ENCODE measurements around the gene EIF4E2.

DNA sequence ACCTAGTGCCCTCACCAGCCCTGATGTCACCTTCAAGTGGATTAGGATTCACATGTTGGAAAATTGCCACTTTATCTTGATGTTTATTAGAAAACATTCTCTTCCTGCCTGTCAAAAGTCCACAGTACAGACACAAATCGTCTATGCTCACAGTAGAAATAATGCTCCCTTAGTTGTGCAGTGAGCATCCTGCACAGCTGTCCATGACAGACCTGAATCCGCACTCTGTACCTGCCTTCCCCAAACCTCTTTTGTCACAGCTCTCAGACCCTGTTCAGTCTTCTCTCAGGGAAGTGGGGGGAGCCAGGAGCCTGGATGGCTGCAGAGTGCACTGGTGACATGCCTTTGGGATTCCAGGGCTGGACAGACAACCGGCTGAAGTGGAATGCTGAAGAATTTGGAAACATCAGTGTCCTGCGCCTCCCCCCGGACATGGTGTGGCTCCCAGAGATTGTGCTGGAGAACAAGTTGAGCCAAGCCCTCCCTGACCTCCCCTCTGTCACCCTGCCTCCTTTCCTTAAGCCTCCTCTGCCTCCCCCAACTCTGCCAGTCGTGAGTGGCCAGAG, 22.5 kb upstream of the EIF4E2 start:
- TF ChIP-seq CREB5 (CRISPR knock-in tag; IDR thresholded peaks at IDR 0.05; ENCODE audit: low read depth) (no peak), BACH2 (CRISPR knock-in tag; IDR thresholded peaks at IDR 0.05; ENCODE audit: borderline replicate concordance) (no peak)
